Heart left ventricle (tissue), 13 donors: ENCODE results near the gene CADM2.

Source experiments
- CTCF ChIP-seq, 12 donors: fragments of 200-600 bp; sonication (generic) in 4 of 12; IDR thresholded peaks; one replicate each; pipeline versions ENCODE4 v1.5.0 to v1.8.0; 2018 to 2022; ENCODE audit warnings: antibody characterized with exemption in 12 of 12, mild to moderate bottlenecking in 5 of 12
- POLR2A ChIP-seq, 2 donors: fragments of 450-650 bp; IDR thresholded peaks; one replicate each; pipeline ENCODE4 v1.6.1; 2017; ENCODE audit warnings: antibody characterized with exemption in 2 of 2, mild to moderate bottlenecking in 2 of 2, moderate library complexity in 2 of 2
- donor health status: ischemic (EF 13 %, LVEDD 7.1; RV severe dilation, severe dysfunction).
- donor health status: DM: no; HTN: yes; CAD: no.
- donor health status: DM: no; HTN: no; CAD: no.
- donor health status: ischemic (EF 25% LVEDD 6.9; RV normal size, moderate dysfunction).
- donor health status: ischemic (EF 25% LVEDD 5.7; RV mildly dilated, moderate dysfunction).
- donor health status: ischemic (EF 35%, LVEDD 5.7; RV mildly dilated, moderate dysfunction).
- donor health status: nonischemic (EF 11% LVEDD 7.7; RV severe dilation, severe dysfunction).
- donor health status: DM: yes; HTN: yes; CAD: no.
- donor health status: PGD.
- donor health status: ischemic (EF 29% LVEDD 5.4; RV normal size, mild dysfunction).
- donor health status: nonischemic (EF 23%, LVEDD 6.1; RV moderate dilation, normal function).

DNA sequence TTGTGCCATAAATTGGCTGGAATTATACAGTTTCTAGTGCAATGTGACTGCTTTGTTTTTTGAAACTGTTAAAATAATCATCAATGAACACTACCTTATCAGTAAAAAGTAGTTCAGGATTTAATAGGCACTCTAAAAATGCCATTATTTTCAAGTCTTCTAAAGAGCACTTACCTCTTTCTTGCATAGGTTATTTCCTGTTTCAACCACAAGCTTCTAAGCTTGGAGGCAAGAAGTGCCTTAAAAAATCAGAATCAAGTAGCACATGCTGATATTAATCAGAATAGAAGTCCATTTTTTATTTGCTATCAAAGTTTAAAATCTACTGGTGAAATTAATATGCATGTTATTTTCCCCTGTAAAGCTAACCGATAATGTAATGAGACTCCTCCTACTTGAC lies 991.6 kb downstream of the CADM2 start:
- no peak for TF ChIP-seq CTCF (IDR thresholded peaks at IDR 0.05)
- no peak for TF ChIP-seq POLR2A (IDR thresholded peaks at IDR 0.05)
